Thyroid gland (tissue), 4 donors: Measurements from ENCODE around the gene MRC1.

Experiments
- CTCF ChIP-seq, 6 experiments: fragments of 200-600 bp in 3 of 6; fragments of 450-650 bp in 3 of 6; sonication (generic) in 3 of 6; IDR thresholded peaks; one replicate each; pipeline ENCODE4 v1.5.1; 2016 to 2019; ENCODE audit warnings: antibody characterized with exemption in 6 of 6, mild to moderate bottlenecking in 2 of 6, inconsistent platforms in 1 of 6, moderate library complexity in 1 of 6
- POLR2A ChIP-seq, 2 donors: fragments of 450-650 bp; IDR thresholded peaks; one replicate each; pipeline ENCODE4 v1.6.1; 2017; ENCODE audit warnings: antibody characterized with exemption in 2 of 2, mild to moderate bottlenecking in 2 of 2, moderate library complexity in 1 of 2

- TF ChIP-seq CTCF (IDR thresholded peaks at IDR 0.05) (no peak), POLR2A (IDR thresholded peaks at IDR 0.05) (no peak)
Measured at GRCh38 chr10:17904564-17904963, 95.4 kb downstream of the MRC1 start.
